Neural progenitor cell (in vitro differentiated cells): ENCODE measurements around the gene ATP10A.

Experiments used
- EZH2 ChIP-seq: fragments of 200-600 bp; sonication (generic); IDR thresholded peaks from 2 replicates; pipeline ENCODE4 v1.6.1; 2017; ENCODE audit warnings: antibody characterized with exemption, mild to moderate bottlenecking, moderate library complexity
- EZH2phosphoT487 ChIP-seq: fragments of 200-600 bp; sonication (generic); IDR thresholded peaks from 2 replicates; pipeline ENCODE4 v1.6.1; 2017; ENCODE audit warnings: antibody characterized with exemption
- TF ChIP-seq, protein P1 (sequence below): fragments of 200-600 bp; sonication (generic); IDR thresholded peaks from 2 replicates; pipeline ENCODE4 v1.5.1; 2017; ENCODE audit warnings: antibody characterized with exemption, mild to moderate bottlenecking

DNA sequence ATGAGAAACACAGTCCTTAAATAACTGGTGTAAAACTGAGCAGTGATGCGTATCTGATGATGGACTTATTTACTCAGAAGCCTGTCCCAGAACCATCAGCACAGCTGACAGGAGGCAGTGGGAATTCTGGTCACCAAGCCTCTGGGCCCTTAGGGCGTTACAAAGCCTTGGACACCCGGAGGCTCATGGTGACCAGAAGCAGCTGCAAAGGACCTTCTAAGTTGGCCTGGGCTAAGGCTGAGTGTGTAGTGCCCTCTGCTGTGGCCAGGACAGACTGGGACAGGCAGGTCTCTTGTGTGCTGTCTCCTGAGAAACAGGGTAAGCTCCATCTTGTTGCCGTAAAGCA, 168.9 kb downstream of the ATP10A start:
- TF ChIP-seq, protein P1, sequence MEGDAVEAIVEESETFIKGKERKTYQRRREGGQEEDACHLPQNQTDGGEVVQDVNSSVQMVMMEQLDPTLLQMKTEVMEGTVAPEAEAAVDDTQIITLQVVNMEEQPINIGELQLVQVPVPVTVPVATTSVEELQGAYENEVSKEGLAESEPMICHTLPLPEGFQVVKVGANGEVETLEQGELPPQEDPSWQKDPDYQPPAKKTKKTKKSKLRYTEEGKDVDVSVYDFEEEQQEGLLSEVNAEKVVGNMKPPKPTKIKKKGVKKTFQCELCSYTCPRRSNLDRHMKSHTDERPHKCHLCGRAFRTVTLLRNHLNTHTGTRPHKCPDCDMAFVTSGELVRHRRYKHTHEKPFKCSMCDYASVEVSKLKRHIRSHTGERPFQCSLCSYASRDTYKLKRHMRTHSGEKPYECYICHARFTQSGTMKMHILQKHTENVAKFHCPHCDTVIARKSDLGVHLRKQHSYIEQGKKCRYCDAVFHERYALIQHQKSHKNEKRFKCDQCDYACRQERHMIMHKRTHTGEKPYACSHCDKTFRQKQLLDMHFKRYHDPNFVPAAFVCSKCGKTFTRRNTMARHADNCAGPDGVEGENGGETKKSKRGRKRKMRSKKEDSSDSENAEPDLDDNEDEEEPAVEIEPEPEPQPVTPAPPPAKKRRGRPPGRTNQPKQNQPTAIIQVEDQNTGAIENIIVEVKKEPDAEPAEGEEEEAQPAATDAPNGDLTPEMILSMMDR: no peak
- no peak for TF ChIP-seq EZH2
- TF ChIP-seq EZH2phosphoT487: no peak
